A375 (cell line): ENCODE results near the gene GNGT1. TPM values are rescaled to one million over a fixed set of nuclear protein-coding genes. Genes with fewer than 3 reads are reported as not detected.

Experiments
- small RNA-seq: library from RNA; depleted of rRNA; stranded (forward); fragments of <200 nt; gene quantifications from one replicate; pipeline ENCODE3, GENCODE V24; 2014
- total RNA-seq: library from RNA; depleted of rRNA; stranded (reverse); fragments of >200 nt; shearing (Covaris generic); gene quantifications from 2 replicates; pipeline ENCODE4 v1.2.3, GENCODE V29; 2014; rRNA removed

Gene GNGT1
- total RNA-seq, result not detected in 2 replicates

GRCh38 chr7:93906267-93906666 lies at the start of gene GNGT1:
Gene GNGT1 (plus strand): TSS chr7:93906567. CDS start chr7:93906747, 180 bp downstream.

DNA sequence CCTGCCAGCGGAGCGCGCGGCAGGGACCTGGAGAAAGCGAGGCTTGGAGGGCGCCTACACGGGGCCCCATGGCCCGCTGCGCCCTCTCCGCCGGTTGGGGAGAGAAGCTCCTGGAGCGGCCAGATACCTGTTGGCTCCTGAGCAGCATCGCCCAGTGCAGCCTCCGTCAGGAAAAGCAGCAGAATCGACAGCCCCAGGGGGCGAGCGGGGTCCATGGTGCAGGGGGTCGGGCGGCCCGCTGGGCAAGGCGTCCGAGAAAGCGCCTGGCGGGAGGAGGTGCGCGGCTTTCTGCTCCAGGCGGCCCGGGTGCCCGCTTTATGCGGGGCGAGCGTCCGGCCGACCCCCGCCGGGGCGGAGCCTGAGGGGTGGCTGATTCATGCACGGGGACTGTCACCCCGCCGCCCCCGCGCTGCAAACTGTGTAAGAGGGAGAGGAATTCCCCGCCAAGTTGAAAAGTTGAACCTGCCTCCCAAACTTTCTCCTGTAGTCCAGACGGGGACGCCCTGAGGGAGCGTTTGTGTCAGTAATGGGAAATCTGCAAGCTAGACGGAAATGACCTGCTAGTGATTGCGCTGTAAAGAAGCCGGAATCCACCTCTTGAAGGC lies 15.8 kb upstream of the GNGT1 start, which contains the start of gene TFPI2:
TFPI2 (minus strand) TSS at position 290 of the 605 bp plus-strand sequence; CDS start at position 215, 75 bp downstream.

GRCh38 chr7:93921607-93922566 lies 15.5 kb downstream of the GNGT1 start, which contains the start of gene GNG11:
Gene GNG11 (plus strand): TSS chr7:93921735. CDS start chr7:93922138, 403 bp downstream.

Small RNA genes within 50 kb of the gene (small RNA-seq; reads per million reads assigned to genes)
- gene AC002076.2, result not detected

Other genes with a start within 250 kb of the GNGT1 start
- 19.6 and 22.3 TPM in 2 replicates for gene TFPI2, start 15.8 kb upstream of the GNGT1 start, total RNA-seq
- gene GNG11, start 15.2 kb downstream of the GNGT1 start, total RNA-seq, result 13.0 and 23.2 TPM in 2 replicates
- 16.8 and 19.3 TPM in 2 replicates for gene BET1, start 97.8 kb downstream of the GNGT1 start, total RNA-seq